Activated T-helper 1 cell treated with anti-CD3 and anti-CD28 coated beads, Interleukin-2, amount 50 U/mL, for 16 hours (primary cell): ENCODE data around the gene STS.

Source experiments
- DNase-seq, 2 donors: peaks; one replicate each; pipeline ENCODE4 v3.0.0-alpha.2; 2020; ENCODE audit warnings: low read depth in 1 of 2, low spot score in 1 of 2

Gene STS, protein sequence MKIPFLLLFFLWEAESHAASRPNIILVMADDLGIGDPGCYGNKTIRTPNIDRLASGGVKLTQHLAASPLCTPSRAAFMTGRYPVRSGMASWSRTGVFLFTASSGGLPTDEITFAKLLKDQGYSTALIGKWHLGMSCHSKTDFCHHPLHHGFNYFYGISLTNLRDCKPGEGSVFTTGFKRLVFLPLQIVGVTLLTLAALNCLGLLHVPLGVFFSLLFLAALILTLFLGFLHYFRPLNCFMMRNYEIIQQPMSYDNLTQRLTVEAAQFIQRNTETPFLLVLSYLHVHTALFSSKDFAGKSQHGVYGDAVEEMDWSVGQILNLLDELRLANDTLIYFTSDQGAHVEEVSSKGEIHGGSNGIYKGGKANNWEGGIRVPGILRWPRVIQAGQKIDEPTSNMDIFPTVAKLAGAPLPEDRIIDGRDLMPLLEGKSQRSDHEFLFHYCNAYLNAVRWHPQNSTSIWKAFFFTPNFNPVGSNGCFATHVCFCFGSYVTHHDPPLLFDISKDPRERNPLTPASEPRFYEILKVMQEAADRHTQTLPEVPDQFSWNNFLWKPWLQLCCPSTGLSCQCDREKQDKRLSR

DNA sequence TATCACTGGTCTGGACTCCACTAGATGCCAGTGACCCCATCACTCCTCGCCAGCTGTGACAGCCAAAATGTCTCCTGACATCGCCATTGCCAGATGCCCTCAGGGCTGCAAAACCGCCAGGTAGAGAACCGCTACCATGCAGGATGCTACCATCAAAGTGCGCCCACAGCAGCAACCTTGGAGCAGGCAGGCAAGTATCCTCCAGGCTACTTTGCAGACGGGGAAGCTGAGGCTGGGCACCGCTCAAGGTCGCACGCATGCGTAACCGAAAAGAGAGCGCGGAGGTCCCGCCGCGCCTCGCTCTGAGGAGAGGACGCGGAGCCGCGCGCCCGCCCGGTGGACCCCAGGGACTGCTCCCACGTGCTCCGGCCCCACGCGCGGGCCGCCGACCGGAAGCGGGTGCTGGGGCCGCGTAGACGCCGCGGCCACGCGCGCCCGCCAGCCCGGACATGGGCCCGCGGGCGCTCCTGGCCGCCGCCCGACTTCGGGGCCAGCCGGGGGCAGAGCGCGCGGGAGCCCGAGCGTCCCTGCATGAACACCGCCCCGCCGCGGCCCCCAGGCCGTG, at the start of gene STS:
Gene STS, plus strand, starts transcription at position 300 of the 565 bp plus-strand sequence. CDS start 105,488 bp downstream, outside the sequence.
- peak; percentile 4 to 32 for DNase-seq

DNA sequence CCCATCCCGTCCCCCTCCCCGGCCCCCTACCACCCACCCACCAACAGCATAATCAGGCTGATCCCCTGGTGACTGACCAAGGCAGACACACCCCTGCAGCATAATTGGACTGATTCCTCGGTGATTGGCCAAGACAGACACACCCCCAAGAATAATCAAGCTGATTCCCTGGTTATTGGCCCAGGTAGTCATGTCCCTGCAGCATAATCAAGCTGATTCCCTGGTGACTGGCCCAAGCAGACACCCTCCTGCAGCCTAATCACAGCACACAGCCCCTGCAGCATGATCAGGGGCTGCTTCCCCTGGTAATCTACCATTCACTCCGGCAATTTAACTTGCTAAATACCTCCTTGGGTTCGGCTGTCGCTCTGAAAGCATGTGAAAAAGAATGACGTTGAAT, 47.5 kb upstream of the STS start:
- no peak for DNase-seq

DNA sequence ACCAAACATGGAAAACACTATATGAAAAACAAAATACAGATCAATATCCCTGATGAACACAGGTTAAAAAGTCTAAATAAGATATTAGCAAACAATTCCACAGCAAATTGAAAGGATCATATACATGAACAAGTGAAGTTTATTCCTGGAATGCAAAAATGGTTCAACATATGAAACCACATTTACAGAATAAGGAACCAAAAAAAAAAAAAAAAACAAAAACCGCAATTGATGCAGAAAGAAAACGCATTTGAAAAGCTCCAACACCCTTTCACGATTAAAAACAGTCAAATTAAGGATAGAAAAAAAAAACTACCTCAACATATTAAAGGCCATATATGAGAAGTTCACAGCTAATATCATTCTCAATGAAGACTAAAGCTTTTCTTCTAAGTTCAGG, 45.4 kb upstream of the STS start:
- no peak for DNase-seq

DNA sequence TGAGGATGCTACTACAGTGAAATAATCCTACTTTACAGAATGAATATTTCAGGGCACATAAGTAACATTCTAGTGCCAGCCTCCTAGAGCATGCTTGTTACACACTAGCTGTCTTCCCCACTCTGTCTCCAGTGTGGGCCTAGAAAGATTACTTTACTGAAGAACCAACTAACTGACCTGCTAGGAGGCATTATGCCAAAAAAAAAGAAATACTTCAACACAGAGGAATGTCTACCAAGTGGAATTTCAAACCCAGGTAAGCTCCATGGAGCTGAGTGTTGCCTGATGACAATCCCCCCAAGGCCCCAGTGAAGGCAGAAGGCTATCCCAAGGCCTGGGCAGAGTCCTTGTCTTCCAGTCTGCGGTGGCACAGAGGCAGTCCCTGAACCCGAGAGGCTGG, 40.9 kb upstream of the STS start:
- no peak for DNase-seq

DNA sequence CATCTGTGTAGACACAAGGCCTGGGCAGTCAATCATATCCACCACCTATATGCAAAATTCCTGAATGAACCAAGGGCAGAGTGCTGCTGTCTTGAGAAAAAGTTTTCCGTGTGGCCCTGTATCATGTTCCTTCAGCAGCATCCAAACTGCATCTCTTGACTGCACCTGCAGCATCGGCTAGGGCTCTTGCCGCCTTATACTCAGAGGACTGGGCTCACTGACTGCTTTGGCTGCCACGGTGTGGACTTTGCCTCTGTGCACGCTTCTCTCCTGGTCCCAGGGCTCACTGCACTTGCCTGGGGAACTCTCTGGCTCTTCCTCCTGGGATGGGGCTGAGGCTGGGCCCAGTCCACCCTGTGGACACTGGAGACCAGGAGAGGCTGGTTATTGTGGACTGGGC, 39.5 kb upstream of the STS start:
- no peak for DNase-seq

DNA sequence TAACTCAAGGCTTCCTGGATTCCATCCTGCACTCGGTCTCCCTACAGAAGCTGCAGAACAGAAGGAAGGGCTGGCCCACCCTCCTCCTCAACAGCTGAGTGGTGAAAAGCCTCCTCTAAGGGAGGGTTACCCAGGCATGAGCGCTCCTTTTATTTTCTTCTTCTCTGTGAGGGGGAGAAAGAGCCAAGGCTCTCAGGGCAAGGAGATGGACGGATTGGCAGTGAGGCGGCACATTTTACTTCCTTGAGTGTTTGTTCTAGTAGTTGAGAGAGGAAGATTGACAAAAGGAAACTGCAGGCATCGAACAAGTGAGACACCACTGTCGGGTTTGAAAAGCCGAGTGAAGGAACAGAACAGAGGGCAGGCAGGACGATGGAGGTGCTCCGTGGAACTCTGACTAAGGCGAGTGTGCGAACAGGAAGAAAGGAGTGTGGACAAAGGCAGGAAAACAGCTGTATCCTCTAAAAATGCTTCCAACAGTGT, 38.4 kb upstream of the STS start:
- no peak for DNase-seq

DNA sequence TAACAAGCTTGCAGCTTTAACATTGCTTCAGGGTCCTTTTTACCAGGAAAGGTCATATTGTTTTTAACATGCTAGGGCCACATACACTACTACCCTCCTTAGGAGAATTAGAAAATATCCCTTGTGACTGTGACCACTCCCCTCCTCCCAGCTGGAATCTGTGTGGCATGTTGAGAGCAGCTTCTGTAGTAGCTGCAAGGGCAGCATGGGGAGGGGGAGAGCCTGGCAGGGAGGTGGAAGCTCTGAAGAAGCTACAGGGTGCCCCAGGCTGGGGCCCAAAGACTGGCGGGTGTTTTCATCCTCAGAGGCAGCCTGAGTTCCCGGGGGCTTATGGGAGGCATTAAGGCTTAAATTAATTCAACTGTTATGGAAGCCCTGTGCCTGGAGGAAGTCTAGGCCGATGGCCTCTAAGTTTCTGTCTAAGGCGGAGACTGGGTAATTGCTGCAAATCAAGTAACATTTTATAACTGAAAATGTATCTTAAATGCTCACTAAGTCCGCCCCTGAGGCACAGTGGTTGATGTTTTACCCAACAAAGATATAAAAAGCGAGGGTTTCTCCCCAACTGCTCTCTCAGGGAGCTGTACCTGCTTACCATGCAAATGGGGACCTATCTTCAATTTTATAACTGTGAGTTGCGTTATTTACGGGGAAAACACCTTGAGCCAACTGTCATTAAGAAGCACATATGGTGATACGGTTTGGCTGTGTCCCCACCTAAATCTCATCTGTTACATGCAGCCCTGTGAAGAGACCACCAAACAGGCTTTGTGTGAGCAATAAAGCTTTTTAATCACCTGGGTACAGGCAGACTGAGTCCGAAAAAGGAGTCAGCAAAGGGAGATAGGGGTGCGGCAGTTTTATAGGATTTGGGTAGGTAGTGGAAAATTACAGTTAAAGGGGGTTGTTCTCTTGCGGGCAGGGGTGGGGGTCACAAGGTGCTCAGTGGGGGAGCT, 37.4 kb upstream of the STS start:
- DNase-seq, result no peak

DNA sequence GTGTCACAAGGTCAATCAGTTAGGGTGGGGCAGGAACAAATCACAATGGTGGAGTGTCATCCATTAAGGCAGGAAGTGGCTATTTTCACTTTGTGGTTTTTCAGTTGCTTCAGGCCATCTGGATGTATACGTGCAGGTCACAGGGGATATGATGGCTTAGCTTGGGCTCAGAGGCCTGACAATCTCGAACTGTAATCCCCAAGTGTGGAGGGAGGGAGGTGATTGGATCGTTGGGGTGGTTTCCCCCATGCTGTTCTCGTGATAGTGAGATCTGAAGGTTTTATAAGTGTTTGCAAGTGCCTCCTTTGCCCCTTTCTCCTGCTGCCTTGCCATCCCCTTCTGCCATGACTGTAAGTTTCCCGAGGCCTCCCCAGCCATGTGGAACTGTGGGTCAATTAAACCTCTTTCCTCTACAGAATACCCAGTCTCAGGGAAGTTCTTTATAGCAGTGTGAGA, 36.7 kb upstream of the STS start:
- DNase-seq, result no peak

DNA sequence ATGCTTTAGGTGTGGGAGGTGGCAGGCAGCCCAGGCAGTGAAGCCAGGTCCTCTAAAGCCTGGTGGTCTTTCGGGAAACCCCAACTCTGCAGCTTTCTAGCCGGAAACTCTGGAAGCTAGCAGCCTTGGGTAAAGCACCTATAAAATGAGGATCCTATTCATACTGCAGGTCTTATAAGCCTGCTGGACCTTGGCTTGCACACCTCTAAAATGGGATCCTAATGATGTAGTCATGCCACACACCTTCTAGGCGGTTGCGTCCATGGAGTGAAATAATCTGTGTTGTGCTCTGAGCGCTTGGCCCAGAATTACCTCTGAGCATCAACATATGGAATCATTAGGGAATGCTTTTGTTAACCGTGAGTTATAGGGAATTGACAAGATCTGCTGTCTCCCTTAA, 36.0 kb upstream of the STS start:
- no peak for DNase-seq

DNA sequence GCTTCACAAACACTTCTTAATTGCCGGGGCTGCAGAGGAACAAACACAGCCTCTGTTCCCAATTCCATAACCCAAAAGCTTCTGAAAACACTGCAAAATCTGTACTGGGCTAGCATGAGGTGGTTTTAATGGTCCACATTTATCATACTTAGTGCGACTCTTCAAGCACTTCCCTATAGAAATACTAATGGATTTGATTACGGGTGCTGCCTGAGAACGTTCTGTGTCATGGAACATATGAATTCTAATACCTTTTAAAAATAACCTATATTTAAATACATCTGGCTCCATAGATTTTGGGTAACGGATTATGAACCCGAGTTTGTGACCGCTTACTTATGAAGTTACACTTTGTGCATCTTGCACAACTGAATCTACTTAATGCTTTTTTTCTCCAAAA, 35.4 kb upstream of the STS start:
- DNase-seq, result no peak

DNA sequence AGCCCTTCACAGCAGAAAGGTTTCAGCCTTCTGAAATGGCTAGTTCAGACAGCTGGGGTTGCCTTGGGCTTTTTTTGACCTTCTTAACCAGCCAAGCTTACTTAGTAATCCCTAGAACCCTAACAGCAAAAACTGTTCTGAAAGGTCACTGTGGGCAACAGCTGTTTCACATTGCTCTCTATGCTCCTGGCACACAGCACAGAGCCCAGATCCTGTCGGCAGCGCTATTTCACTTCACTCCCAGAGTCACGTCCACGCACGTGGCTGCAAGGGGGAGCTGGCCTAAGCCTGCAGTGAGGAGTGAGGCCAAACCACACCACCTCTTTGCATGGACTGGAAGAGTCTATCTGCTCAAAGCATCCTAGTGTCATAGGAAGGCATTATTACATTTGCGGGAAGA, 32.0 kb upstream of the STS start:
- DNase-seq, result no peak

DNA sequence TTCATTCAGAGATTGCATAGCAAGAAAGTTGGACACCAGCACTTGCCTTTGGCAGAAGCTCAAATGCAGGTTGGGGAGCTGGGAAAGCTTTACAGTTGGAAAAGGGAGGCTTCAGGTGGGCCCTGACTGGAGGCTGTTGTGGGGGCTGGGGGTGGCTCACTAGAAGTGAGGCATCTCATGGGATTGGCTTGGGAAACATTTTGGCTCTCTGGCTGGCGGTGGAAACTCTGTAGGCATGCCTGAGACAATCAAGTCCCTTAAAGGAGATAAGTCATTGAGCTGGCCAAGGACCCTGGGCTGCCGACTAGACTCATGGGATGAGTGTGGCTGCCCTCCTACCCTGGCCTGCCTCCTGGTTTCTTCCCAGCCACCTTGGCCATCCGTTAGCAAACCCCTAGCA, 31.4 kb upstream of the STS start:
- DNase-seq, result no peak

DNA sequence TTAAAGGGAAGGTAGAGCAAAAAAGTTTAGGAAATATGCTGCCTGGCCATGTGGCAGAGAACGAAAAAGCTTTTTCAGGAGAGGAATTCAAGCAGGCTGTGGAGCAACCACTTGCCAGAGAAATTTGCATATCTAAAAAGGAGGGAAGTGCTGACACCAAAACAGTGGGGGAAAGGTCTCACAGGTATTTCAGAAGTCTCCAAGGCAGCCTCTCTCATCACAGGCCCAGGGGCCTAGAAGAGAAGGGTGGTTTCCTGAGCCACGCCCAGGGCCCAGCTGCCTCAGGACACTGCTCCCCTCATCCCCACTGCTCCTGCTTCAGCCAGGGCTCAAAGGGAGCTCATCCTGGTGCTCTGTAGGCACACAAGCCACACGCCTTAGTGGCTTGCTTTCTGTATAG, 29.9 kb upstream of the STS start:
- no peak for DNase-seq

DNA sequence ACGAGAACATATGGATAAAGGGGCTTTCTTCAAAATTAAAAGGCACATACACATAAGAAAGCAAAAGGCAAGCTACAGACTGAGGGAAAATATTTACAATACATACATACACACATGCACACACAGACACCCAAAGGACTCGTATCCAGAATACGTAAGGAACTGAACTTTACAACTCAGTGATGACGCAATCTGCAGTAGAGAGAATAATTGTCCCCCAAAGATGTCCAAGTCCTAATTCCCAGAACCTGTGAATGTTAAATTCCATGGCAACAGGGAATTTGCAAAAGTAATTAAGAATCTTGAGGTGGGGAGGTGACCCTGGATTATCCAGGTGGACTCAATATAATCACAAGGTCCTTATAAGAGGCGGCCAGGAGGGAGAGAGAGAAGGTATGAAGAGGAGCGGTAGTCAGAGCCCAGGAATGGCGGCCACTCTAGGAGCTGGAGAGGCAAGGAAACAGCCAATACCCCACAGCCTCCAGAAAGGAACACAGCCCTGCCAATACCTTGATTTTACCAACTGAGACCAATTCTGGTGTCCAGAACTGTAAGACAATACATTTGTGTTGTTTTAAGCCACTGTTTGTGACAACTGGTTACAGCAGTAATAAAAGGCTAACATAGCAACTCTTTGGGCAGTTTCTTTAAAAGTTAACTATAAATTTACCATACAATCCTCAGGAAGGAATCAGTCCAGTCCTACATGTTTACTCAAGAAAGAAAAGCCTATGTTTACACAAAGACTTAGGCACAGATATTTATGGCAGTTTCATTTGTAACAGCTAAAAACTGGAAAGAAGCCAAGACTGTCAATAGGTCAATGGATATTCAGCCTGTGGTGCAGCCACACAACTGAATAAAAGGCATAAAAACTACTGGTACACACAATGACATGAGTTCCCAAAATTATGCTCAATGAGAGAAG, 27.3 kb upstream of the STS start:
- DNase-seq, result no peak

DNA sequence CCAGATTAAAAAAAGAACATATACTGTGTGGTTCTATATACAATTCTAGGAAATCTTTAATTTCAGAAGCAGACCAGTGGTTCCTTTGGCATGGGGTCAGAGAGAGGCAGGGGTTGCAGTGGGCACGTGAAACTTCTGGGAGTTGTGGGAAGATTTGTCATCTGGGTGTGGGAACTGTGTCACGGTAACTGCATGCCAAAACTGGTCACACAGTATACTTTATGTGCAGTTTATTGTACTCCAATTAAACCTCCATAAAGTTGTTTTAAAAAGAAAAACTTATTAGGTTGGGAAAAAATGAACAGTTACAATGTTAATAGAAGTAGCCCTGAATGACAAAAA, 26.7 kb upstream of the STS start:
- DNase-seq, result no peak

DNA sequence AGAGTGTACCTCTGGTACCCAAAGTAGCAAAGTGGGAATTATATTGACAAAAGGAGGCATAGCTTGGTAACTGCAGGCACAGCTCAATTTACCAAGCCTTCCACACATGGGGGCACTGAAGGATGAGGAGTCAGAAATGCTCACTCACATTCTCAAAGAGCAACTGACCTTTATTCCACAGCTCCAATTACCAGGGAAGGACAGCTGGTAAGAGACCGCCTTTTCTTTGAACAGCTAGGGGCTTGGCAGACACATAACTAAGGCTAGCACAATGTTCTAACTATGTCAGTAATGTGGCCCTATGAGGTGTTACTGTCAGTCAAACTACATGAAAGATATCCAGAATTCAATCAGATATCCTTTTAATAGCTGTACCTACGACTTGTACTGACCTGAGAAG, 20.5 kb upstream of the STS start:
- DNase-seq, result no peak

DNA sequence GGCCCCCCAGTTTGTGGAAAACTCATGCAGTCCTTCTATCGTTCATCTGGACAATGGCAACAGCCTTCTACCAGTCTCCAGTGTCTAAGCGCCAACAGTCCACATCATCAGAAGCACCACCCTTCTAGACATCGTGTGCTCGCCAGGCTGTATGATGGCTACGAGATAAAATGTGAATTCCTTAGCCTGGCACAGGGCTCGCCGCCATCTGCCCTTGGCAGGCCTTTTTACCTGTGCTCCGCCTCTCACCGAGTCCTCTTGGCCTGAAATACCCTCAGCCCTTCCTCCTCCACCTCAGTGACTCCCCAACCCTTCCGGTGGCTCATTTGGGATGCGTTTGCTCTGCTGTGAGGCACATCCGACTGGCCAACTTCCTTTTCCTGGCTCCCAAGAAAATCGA, 15.9 kb upstream of the STS start:
- DNase-seq, result no peak

DNA sequence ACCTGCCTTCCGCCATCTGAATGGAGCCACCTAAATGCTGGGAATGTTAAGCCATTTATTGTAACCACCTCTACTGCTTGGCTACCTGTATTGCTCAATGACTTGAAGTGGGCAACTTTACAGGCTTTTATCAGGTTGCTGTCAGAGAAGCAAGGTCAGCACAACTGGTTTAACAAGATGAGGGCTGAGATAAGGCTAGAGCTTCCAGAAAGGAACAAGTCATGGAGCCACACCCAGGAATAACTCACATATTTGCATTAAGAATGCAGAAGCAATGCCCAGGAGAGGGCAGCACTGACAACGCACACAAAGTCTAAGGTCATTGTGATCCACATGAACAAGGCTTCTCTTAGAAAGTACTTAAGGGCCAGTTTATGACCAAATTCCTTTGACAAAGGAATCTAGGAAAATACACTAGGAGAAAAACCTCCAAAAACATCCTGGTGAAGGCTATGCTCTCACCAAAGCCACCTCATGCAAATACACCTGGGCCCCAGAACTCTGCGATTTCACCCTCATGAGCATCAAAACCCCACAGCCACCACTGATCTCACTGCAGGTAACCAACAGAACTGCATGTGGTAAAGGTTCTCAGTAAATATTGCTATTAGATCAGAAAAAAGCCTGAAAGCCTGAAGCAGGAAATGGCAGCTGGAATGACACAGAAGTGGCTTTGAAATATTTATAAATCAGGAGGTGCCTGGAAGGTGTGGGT, 15.0 kb upstream of the STS start:
- DNase-seq, result no peak

DNA sequence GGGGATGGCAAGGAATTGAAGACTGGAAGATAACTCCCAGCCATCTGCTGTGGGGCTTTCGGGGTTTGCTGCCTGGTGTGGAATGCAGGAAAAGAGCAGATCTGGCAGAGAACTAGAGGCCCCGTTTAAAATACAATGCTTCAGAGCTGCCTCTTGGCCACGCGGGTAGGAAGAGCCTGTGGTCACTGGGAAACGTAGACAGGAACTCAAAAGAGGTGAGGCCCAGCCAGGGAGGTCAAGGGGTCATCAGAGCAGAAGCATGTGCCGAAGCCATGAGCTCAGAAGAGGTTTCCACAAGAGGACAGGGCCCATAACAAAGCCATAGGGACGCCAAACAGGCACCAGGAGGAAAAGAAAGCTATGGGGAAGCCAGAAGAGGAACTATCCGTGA, 14.5 kb upstream of the STS start:
- DNase-seq, result no peak

DNA sequence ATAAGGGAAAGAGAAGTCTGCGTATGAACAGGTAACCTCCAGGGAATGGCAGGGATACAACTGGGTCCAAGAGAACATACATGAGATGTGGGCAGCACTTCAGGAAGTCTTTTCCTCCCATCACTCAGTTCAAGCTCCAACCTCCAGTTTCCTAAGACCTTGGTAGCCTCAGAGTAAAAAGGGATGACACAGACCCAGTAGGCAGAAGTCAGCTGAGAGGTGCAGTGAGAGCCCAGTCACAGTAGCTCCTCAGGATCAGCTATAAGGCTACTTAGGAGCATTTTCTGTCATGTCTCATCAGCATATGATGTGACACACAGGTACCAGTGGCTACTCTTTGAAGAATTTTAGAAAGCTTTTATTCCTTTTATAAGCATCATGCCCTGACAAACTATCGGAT, 12.5 kb upstream of the STS start:
- no peak for DNase-seq
